Calu3 (cell line): Measurements from ENCODE around the gene C19orf44. TPM values are rescaled to one million over a fixed set of nuclear protein-coding genes. Genes with fewer than 3 reads are reported as not detected.

ENCODE experiments used
- BruUV-seq: library from RNA; stranded (reverse); fragments of 400-500 nt; replicated peaks from 2 replicates; lab custom pipeline; 2021; lab: Mats Ljungman, UMichigan
- CTCF ChIA-PET: fragments of 300-600 bp; sonication (Branson Sonifier 250); formaldehyde crosslinking; loops from one replicate; lab custom pipeline; 2022; ENCODE audit warnings: antibody characterized with exemption; lab: Charles Lee
- DNase-seq: peaks from one replicate; pipeline ENCODE4 v3.0.0; 2022
- H3K27ac Mint-ChIP-seq: one replicate; pipeline ENCODE4 v1.8.0; 2022; ENCODE audit warnings: mixed read lengths; ENCODE audit not compliant: unreplicated experiment
- H3K27me3 Mint-ChIP-seq: one replicate; pipeline ENCODE4 v1.8.0; 2022; ENCODE audit warnings: mixed read lengths; ENCODE audit not compliant: unreplicated experiment
- H3K36me3 Mint-ChIP-seq: one replicate; pipeline ENCODE4 v1.8.0; 2022; ENCODE audit warnings: mild to moderate bottlenecking, moderate library complexity, mixed read lengths; ENCODE audit not compliant: insufficient read depth, unreplicated experiment
- H3K4me1 Mint-ChIP-seq: one replicate; pipeline ENCODE4 v1.8.0; 2022; ENCODE audit warnings: mild to moderate bottlenecking, low read depth, mixed read lengths; ENCODE audit not compliant: unreplicated experiment
- H3K4me3 Mint-ChIP-seq: one replicate; pipeline ENCODE4 v1.8.0; 2022; ENCODE audit warnings: mild to moderate bottlenecking, low read depth, moderate library complexity, mixed read lengths; ENCODE audit not compliant: unreplicated experiment
- H3K9me3 Mint-ChIP-seq: one replicate; pipeline ENCODE4 v1.8.0; 2022; ENCODE audit warnings: low read depth, mixed read lengths; ENCODE audit not compliant: unreplicated experiment
- intact Hi-C: fragments of 100-400 bp; cut with micrococcal nuclease; formaldehyde crosslinking; loops from one replicate; pipeline ENCODE4 v1.10.0; 2022; ENCODE audit not compliant: unreplicated experiment
- total RNA-seq: library from RNA; stranded (reverse); gene quantifications from 2 replicates; pipeline ENCODE4 v1.2.3, GENCODE V29; 2022
- TF ChIP-seq, protein P1 (sequence below): fragments of 200-600 bp; IDR thresholded peaks from one replicate; pipeline ENCODE4 v1.8.0; 2022; ENCODE audit warnings: antibody characterized with exemption; ENCODE audit not compliant: unreplicated experiment

Gene C19orf44
- total RNA-seq, 1 experiment from 2014 or later: 4.5 TPM

DNA sequence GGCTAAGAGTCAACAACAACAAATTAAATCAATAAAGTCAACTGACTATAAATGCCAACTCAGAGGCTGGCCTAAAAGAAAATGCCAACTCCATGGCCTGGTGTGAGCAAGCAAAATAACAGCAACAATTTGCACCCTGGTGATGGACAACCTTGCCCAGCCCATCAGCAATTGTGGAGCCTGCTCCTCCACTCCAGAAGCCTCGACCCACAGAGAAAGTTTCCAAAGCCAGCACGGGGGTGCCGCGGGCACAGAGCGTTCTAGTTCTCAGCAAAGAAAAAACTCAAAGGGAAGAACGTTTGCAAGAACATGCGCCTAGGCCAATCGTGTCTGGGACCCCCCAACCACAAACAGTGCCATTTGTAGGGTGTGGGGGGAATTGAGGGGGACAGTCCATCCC, 35.7 kb upstream of the C19orf44 start:
- intact Hi-C loops: no loop called here
- BruUV-seq: no TSS peak
- H3K36me3 Mint-ChIP-seq: peaks cover 4% of the 10 kb centered on the region
- TF ChIP-seq, protein P1, sequence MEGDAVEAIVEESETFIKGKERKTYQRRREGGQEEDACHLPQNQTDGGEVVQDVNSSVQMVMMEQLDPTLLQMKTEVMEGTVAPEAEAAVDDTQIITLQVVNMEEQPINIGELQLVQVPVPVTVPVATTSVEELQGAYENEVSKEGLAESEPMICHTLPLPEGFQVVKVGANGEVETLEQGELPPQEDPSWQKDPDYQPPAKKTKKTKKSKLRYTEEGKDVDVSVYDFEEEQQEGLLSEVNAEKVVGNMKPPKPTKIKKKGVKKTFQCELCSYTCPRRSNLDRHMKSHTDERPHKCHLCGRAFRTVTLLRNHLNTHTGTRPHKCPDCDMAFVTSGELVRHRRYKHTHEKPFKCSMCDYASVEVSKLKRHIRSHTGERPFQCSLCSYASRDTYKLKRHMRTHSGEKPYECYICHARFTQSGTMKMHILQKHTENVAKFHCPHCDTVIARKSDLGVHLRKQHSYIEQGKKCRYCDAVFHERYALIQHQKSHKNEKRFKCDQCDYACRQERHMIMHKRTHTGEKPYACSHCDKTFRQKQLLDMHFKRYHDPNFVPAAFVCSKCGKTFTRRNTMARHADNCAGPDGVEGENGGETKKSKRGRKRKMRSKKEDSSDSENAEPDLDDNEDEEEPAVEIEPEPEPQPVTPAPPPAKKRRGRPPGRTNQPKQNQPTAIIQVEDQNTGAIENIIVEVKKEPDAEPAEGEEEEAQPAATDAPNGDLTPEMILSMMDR: no peak
- no peak for DNase-seq
- no peak overlapping the region for H3K27ac Mint-ChIP-seq
- H3K4me1 Mint-ChIP-seq: peaks cover 37% of the 10 kb centered on the region
- H3K4me3 Mint-ChIP-seq: no peak overlapping the region
- no peaks in the 10 kb centered on the region for H3K27me3 Mint-ChIP-seq
- CTCF ChIA-PET: interaction anchor here (0.6 kb wide), 1 partner anchor 1311 kb away, joined by 6 read pairs; no protein-coding TSS in a partner anchor
- H3K9me3 Mint-ChIP-seq: no peaks in the 10 kb centered on the region

DNA sequence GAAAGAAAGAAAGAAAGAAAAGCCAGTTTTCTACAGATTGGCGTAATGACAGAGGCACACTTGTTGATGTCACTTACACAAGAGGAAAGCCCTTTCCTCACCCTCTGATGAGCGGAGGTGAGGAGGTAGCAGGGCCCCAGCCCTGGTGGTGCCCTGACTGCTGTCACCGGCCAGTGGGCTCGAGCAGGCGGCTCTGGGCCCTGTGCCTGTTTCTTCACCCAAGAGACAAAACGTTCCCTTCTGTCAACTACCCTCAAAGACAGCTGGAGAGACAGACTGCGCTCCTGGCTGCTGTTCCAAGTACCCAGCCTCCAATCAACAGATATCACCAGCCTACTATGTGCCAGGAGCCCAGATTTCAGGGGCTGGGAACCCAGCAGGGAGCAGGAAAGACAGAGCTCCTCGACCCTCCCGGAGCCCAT, 34.6 kb upstream of the C19orf44 start:
- H3K9me3 Mint-ChIP-seq: no peaks in the 10 kb centered on the region
- H3K27ac Mint-ChIP-seq: no peak overlapping the region
- H3K27me3 Mint-ChIP-seq: no peaks in the 10 kb centered on the region
- H3K4me1 Mint-ChIP-seq: peaks cover 34% of the 10 kb centered on the region
- CTCF ChIA-PET: no interaction called here
- intact Hi-C loops: no loop called here
- TF ChIP-seq, protein P1: no peak
- DNase-seq: no peak
- no TSS peak for BruUV-seq
- no peak overlapping the region for H3K4me3 Mint-ChIP-seq
- H3K36me3 Mint-ChIP-seq: peaks cover 4% of the 10 kb centered on the region

DNA sequence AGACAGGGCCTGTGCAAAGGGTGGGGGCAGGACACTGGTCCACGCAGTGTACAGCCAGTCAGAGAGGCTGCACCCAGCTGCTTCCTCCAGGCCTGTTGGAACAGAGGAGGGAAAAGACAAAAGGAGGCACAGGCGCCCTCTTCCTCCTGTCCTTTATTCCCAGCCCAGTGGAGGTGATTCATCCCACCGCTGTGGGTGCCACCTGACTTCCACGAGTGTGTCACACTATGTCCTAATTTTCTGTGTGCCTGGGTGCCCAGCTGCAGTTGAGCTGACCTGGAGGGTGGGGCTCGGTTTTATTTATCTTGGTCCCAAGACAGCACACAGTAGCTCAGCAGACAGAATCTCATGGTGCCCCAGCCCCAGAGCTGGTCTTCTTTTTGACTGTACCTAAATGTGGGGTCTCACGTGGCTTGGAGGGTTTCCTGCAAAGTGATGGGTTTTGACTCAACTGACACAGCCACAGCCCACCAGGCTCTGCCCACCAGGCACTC, 33.4 kb upstream of the C19orf44 start:
- TF ChIP-seq, protein P1: no peak
- Mint-ChIP-seq H3K36me3 (peaks cover 4% of the 10 kb centered on the region), H3K27ac (peak overlapping the region; percentile 44), H3K4me3 (no peak overlapping the region), H3K27me3 (no peaks in the 10 kb centered on the region), H3K4me1 (peaks cover 25% of the 10 kb centered on the region), H3K9me3 (no peaks in the 10 kb centered on the region)
- CTCF ChIA-PET: interaction anchor here (0.5 kb wide), 1 partner anchor 30 kb away, joined by 4 read pairs; no protein-coding TSS in a partner anchor
- DNase-seq: no peak
- intact Hi-C loops: no loop called here
- BruUV-seq: no TSS peak

DNA sequence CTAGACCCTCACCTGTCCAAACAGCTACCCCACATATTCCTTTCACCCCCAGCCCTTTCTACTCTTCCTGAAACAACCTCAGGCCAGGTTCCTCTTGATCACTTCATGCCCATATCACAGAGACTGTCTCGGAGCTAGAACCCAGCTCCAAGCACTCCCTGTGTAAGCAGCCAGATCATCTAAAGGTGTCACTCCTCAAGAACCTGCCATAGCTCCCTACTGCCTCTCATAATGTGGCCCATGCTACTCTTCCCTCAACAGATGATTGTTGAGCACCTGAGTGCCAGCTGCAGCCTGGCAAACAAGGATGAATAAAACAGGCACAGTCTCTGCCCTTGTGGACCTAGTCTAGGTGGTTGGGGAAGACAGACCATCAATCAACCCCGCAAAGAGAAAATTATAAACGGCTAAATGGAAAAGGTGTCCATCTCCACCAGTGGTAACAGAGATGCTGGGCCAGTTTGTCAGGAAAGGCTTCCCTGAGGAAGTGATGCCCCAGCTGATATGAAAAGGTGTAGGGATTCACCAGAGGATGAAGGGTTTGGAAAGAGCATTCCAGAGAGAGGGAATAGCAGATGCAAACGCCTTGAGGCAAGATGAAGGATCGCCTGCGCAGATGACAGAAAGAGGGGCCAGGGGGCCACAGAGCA, 32.7 kb upstream of the C19orf44 start:
- CTCF ChIA-PET: interaction anchor here (0.5 to 0.6 kb wide), 3 partner anchors 29 to 1282 kb away, joined by 3 to 4 read pairs (median 3); no protein-coding TSS in a partner anchor
- no peaks in the 10 kb centered on the region for H3K27me3 Mint-ChIP-seq
- DNase-seq: no peak
- no TSS peak for BruUV-seq
- TF ChIP-seq, protein P1: no peak
- peaks cover 4% of the 10 kb centered on the region for H3K36me3 Mint-ChIP-seq
- peaks cover 21% of the 10 kb centered on the region for H3K4me1 Mint-ChIP-seq
- peak overlapping the region; percentile 44 for H3K27ac Mint-ChIP-seq
- H3K9me3 Mint-ChIP-seq: no peaks in the 10 kb centered on the region
- no peak overlapping the region for H3K4me3 Mint-ChIP-seq
- intact Hi-C loops: no loop called here
